ENCODE measurements around the gene EFCAB11.
"Not testable (repeated sequence)": the region's sequence is repeated elsewhere in the genome, so short reads cannot be mapped to it uniquely, and the experiment has no call there.

Gene EFCAB11

DNA sequence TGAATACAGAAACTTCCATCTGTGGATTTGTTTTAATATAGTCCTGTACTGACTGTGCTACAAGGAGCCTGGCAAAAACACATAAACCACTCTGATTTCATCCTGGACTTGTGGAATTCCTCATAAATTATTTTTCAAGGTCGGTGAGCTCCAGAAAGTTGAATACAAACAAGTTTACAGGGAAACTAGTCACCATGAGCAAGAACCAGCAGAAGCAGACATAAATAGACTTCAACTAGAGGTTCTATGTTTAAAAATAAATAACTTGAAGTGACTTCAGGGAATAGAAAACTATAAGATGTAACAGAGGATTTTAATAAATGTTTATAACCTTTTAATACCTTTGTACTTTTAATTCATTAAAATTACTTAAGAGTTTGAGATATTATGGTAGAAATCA, 63.5 kb downstream of the EFCAB11 start:
- H3K36me3 ChIP-seq (ENCODE audit: insufficient read depth, low read length), result no peaks in the 10 kb centered on the region
- no peak overlapping the region for H3K27ac ChIP-seq (ENCODE audit: low read depth, low read length)
- no peaks in the 10 kb centered on the region for H3K4me1 ChIP-seq (ENCODE audit: insufficient read depth, low read length)
- no peak overlapping the region for H3K9ac ChIP-seq (ENCODE audit: low read length)
- no peak overlapping the region for H3K4me3 ChIP-seq (ENCODE audit: low read depth in 1 of 2, low read length in 2 of 2)
- H3K27me3 ChIP-seq (ENCODE audit: control insufficient read depth in 1 of 2, insufficient read depth in 2 of 2, low read length in 2 of 2), result no peaks in the 10 kb centered on the region
- no peaks in the 10 kb centered on the region for H3K9me3 ChIP-seq (ENCODE audit: low read length)

DNA sequence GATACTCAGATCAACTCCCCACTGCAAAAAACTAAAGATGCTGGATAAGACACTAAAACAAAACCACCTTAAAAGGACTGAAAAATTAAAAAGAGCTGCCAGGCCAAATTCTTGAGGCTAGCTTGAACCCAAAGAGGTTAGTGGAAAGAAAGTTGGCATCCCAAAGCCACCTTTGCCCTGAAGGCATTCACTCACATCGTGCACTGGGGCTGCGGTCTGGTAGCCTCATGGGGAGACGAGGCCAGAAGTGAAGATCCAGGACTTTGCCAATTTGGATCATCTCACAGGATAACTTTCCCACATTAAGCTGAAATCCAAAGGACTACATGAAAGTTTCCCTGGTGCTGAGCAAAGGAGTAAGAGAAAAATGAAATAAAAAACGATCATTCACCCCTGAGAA, 63.9 kb downstream of the EFCAB11 start:
- Histone ChIP-seq H3K27ac (ENCODE audit: low read depth, low read length) (no peak overlapping the region), H3K9ac (ENCODE audit: low read length) (no peak overlapping the region), H3K4me1 (ENCODE audit: insufficient read depth, low read length) (no peaks in the 10 kb centered on the region)

DNA sequence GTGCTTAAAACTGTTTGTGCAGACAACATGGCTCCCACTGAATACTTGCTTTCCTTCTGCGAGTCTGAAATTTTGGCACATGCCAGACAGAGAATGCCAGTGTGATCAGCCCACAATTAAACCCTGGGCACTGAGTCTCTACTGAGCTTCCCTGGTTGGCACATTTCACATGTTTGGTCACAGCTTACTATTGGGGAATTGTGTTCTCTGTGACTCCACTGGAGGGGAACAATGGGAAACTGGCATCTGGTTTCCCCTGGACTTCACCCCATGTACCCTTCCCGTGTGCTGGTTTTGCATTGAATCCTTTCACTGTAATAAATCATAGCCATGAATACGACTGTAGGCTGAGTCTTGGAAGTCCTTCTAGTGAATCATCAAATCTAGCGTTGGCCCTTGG, 64.9 kb downstream of the EFCAB11 start:
- Histone ChIP-seq H3K9ac (ENCODE audit: low read length) (no peak overlapping the region), H3K9me3 (ENCODE audit: low read length) (no peaks in the 10 kb centered on the region), H3K4me3 (ENCODE audit: low read depth in 1 of 2, low read length in 2 of 2) (no peak overlapping the region), H3K27ac (ENCODE audit: low read depth, low read length) (no peak overlapping the region), H3K27me3 (ENCODE audit: control insufficient read depth in 1 of 2, insufficient read depth in 2 of 2, low read length in 2 of 2) (no peaks in the 10 kb centered on the region), H3K36me3 (ENCODE audit: insufficient read depth, low read length) (no peaks in the 10 kb centered on the region), H3K4me1 (ENCODE audit: insufficient read depth, low read length) (no peaks in the 10 kb centered on the region)

More for the DNA sequence above, 63.9 kb downstream of the EFCAB11 start:
- no peaks in the 10 kb centered on the region for H3K36me3 ChIP-seq (ENCODE audit: insufficient read depth, low read length)
- no peak overlapping the region for H3K4me3 ChIP-seq (ENCODE audit: low read depth in 1 of 2, low read length in 2 of 2)
- no peaks in the 10 kb centered on the region for H3K9me3 ChIP-seq (ENCODE audit: low read length)
- H3K27me3 ChIP-seq (ENCODE audit: control insufficient read depth in 1 of 2, insufficient read depth in 2 of 2, low read length in 2 of 2), result no peaks in the 10 kb centered on the region

DNA sequence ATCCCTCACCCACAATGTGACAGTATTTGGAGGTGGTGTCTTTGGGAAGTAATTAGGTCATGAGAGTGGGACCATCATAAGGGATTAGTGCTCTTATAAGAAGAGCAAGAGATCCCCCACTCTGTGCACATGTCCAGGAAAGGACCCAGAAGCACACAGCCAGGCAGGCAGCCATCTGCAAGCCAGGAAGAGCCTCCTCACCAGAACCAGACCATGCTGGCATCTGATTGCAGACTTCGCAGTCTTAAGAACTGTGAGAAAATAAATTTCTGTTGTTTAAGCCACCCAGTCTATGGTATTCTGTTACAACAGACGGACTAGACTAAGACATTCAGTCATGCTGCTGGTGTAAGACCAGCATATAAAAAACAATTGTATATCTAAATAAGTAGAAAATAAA, 69.8 kb downstream of the EFCAB11 start:
- H3K9me3 ChIP-seq (ENCODE audit: low read length), result no peaks in the 10 kb centered on the region
- H3K27ac ChIP-seq (ENCODE audit: low read depth, low read length), result no peak overlapping the region
- H3K36me3 ChIP-seq (ENCODE audit: insufficient read depth, low read length), result no peaks in the 10 kb centered on the region
- H3K4me3 ChIP-seq (ENCODE audit: low read depth in 1 of 2, low read length in 2 of 2), result no peak overlapping the region
- H3K4me1 ChIP-seq (ENCODE audit: insufficient read depth, low read length), result no peaks in the 10 kb centered on the region
- no peak overlapping the region for H3K9ac ChIP-seq (ENCODE audit: low read length)
- no peaks in the 10 kb centered on the region for H3K27me3 ChIP-seq (ENCODE audit: control insufficient read depth in 1 of 2, insufficient read depth in 2 of 2, low read length in 2 of 2)

DNA sequence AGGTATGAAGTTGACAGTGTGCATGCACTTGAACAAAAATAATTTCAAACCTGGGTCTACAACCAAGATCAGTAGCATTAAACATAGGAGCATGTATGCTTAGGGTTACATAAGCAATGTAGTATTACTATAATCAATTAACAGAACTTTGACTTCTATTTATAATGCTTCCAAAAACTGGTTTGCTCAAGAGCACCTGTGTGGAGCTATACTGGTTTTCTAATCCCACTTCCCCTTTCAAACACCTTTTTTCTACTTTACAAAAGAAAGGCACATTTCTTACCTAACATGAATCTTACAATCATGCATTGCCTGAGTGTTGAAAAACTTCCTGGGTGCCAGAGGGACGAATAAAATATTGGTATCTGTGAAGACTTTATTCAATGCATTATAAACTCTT, 72.7 kb downstream of the EFCAB11 start:
- H3K9me3 ChIP-seq (ENCODE audit: low read length), result no peaks in the 10 kb centered on the region
- H3K4me1 ChIP-seq (ENCODE audit: insufficient read depth, low read length), result no peaks in the 10 kb centered on the region
- H3K27ac ChIP-seq (ENCODE audit: low read depth, low read length), result no peak overlapping the region
- H3K9ac ChIP-seq (ENCODE audit: low read length), result no peak overlapping the region
- no peaks in the 10 kb centered on the region for H3K36me3 ChIP-seq (ENCODE audit: insufficient read depth, low read length)
- H3K4me3 ChIP-seq (ENCODE audit: low read depth in 1 of 2, low read length in 2 of 2), result no peak overlapping the region
- no peaks in the 10 kb centered on the region for H3K27me3 ChIP-seq (ENCODE audit: control insufficient read depth in 1 of 2, insufficient read depth in 2 of 2, low read length in 2 of 2)

DNA sequence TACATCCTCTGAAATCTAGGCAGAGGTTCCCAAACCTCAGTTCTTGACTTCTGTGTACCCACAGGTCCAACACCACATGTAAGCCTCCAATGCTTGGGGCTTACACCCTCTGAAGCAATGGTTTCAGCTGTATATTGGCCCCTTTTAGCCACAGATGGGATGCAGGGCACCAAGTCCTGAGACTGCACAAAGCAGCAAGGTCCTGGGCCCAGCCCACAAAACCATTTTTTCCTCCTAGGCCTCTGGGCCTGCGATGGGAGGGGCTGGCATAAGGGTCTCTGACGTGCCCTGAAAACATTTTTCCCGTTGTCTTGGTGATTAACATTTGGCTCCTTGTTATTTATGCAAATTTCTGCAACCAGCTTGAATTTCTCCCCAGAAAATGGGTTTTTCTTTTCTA, 80.4 kb downstream of the EFCAB11 start:
- not testable (repeated sequence) for H3K9me3 ChIP-seq (ENCODE audit: low read length); H3K36me3 ChIP-seq (ENCODE audit: insufficient read depth, low read length); H3K27me3 ChIP-seq (ENCODE audit: control insufficient read depth in 1 of 2, insufficient read depth in 2 of 2, low read length in 2 of 2); H3K4me3 ChIP-seq (ENCODE audit: low read depth in 1 of 2, low read length in 2 of 2); H3K9ac ChIP-seq (ENCODE audit: low read length); H3K4me1 ChIP-seq (ENCODE audit: insufficient read depth, low read length); H3K27ac ChIP-seq (ENCODE audit: low read depth, low read length)

DNA sequence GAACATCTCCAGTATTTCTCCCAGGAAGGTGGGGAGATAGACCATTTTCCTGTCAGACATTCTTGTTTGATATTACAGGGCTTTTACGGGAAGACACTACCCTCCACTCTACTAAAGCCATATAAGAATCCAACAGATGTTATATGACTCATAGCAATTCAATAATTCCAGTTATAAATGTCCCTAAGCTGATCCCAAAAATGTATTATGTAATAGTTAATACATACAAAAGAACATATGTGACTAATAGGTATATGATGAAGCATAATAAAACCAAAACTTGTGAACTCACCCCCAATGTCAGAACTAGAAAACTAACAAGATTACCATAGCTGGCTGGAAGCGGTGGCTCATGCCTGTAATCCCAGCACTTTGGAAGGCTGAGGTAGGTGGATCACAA, 84.2 kb downstream of the EFCAB11 start:
- Histone ChIP-seq H3K4me3 (ENCODE audit: low read depth in 1 of 2, low read length in 2 of 2) (no peak overlapping the region), H3K27me3 (ENCODE audit: control insufficient read depth in 1 of 2, insufficient read depth in 2 of 2, low read length in 2 of 2) (no peaks in the 10 kb centered on the region), H3K9me3 (ENCODE audit: low read length) (no peaks in the 10 kb centered on the region), H3K36me3 (ENCODE audit: insufficient read depth, low read length) (no peaks in the 10 kb centered on the region), H3K9ac (ENCODE audit: low read length) (no peak overlapping the region), H3K27ac (ENCODE audit: low read depth, low read length) (no peak overlapping the region), H3K4me1 (ENCODE audit: insufficient read depth, low read length) (no peaks in the 10 kb centered on the region)

DNA sequence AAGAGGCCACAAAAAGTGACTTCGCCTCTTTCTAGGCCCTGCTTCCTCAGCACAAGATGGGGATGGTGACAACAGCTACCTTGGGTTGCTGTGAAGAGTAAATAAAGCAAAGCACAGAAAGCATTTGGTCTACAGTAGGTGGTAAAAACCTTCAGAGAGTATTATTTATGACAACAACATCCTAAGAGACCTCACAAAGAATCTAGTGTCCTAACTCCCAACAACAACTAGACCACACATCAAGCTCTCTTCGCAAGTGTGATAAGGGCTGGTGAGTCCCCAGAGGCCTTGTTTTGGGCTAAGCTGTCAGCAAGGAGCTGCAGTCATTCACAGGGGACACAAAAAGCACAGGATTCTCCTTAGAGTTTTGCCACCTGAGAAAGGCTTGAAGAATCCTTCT, 84.9 kb downstream of the EFCAB11 start:
- Histone ChIP-seq H3K4me3 (ENCODE audit: low read depth in 1 of 2, low read length in 2 of 2) (no peak overlapping the region), H3K9ac (ENCODE audit: low read length) (no peak overlapping the region), H3K4me1 (ENCODE audit: insufficient read depth, low read length) (no peaks in the 10 kb centered on the region), H3K36me3 (ENCODE audit: insufficient read depth, low read length) (no peaks in the 10 kb centered on the region), H3K27ac (ENCODE audit: low read depth, low read length) (no peak overlapping the region), H3K27me3 (ENCODE audit: control insufficient read depth in 1 of 2, insufficient read depth in 2 of 2, low read length in 2 of 2) (no peaks in the 10 kb centered on the region), H3K9me3 (ENCODE audit: low read length) (no peaks in the 10 kb centered on the region)

DNA sequence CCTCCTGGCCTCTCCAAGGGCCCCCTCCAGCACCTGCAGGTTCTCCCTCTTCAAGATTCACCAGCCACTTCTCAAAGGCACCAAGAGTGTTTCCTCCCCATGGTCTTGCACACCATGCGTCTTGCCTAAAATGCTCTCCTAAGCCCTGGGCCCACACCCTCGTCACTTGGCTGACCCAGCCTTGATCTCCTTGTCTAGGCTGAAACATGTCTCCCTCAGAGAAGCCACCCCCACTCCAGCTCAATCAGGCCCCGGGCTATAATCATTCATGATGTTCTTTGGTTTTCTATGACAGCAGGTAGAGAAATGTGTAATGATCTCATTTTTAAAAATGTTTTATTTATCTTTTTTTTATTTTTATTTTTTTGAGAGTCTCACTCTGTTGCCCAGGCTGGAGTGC, 88.1 kb downstream of the EFCAB11 start:
- Histone ChIP-seq H3K9ac (ENCODE audit: low read length) (no peak overlapping the region), H3K27me3 (ENCODE audit: control insufficient read depth in 1 of 2, insufficient read depth in 2 of 2, low read length in 2 of 2) (no peaks in the 10 kb centered on the region), H3K4me3 (ENCODE audit: low read depth in 1 of 2, low read length in 2 of 2) (no peak overlapping the region), H3K9me3 (ENCODE audit: low read length) (no peaks in the 10 kb centered on the region), H3K36me3 (ENCODE audit: insufficient read depth, low read length) (no peaks in the 10 kb centered on the region), H3K27ac (ENCODE audit: low read depth, low read length) (no peak overlapping the region), H3K4me1 (ENCODE audit: insufficient read depth, low read length) (no peaks in the 10 kb centered on the region)

DNA sequence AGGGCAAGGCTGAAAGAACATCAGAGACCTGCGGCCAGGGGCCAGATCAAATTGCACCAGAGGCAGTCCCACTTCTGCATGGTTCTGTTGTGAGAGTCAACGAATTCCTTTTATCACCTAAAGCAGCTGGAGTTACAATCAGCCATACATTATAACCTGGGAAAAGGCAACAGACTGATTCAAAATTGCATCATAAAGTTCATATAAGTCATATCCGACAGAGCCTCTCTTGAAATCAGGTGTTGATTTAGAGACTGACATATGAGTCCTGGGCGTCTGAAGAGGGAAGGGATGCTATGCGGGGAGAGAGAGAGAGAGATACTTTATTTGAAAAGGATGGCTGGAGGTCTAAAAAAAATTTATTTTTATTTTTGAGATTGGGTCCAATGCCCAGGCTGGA, 89.4 kb downstream of the EFCAB11 start:
- Histone ChIP-seq H3K27ac (ENCODE audit: low read depth, low read length) (no peak overlapping the region), H3K36me3 (ENCODE audit: insufficient read depth, low read length) (no peaks in the 10 kb centered on the region)

DNA sequence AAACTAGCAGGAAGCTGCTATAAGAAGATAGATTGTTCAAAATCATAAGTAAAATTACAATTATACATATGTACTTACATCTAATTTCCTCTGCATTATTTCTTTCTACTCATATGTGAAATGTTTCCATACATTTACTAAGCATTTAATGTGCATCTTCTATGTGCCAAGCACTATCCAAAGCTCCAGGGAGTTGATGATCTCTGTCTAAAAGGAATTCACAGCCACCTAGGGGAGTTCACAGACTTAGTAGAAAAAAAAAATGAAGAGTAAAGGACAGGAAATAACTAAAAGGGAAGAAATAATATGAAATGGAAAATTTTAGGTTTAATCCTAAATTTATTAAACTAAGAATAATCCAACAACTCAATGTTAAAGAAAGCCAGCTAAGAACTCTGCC, 91.7 kb downstream of the EFCAB11 start:
- Histone ChIP-seq H3K27ac (ENCODE audit: low read depth, low read length) (no peak overlapping the region), H3K4me1 (ENCODE audit: insufficient read depth, low read length) (no peaks in the 10 kb centered on the region), H3K36me3 (ENCODE audit: insufficient read depth, low read length) (no peaks in the 10 kb centered on the region), H3K9ac (ENCODE audit: low read length) (no peak overlapping the region), H3K27me3 (ENCODE audit: control insufficient read depth in 1 of 2, insufficient read depth in 2 of 2, low read length in 2 of 2) (no peaks in the 10 kb centered on the region), H3K9me3 (ENCODE audit: low read length) (no peaks in the 10 kb centered on the region), H3K4me3 (ENCODE audit: low read depth in 1 of 2, low read length in 2 of 2) (no peak overlapping the region)

More for the DNA sequence above, 89.4 kb downstream of the EFCAB11 start:
- Histone ChIP-seq H3K4me3 (ENCODE audit: low read depth in 1 of 2, low read length in 2 of 2) (no peak overlapping the region), H3K27me3 (ENCODE audit: control insufficient read depth in 1 of 2, insufficient read depth in 2 of 2, low read length in 2 of 2) (no peaks in the 10 kb centered on the region), H3K9me3 (ENCODE audit: low read length) (no peaks in the 10 kb centered on the region), H3K9ac (ENCODE audit: low read length) (no peak overlapping the region), H3K4me1 (ENCODE audit: insufficient read depth, low read length) (no peaks in the 10 kb centered on the region)

DNA sequence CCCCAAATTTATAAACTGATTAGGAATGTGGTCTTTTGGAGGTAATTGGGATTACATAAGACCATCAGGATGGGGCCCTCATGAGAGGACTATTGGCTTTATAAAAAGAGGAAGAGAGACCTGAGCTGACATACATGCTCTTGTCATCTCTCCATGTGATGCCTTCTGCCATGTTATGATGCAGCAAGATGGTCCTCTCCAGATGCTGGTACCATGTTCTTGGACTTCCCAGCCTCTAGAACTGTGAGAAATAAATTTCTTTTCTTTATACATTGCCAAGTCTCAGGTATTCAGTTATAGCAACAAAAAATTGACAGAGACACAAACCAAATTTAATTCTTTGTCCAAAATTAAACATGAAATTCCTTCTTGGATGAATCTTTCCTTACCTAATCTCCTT, 92.9 kb downstream of the EFCAB11 start:
- no peaks in the 10 kb centered on the region for H3K36me3 ChIP-seq (ENCODE audit: insufficient read depth, low read length)

More for the DNA sequence above, 92.9 kb downstream of the EFCAB11 start:
- Histone ChIP-seq H3K9ac (ENCODE audit: low read length) (no peak overlapping the region), H3K27ac (ENCODE audit: low read depth, low read length) (no peak overlapping the region), H3K27me3 (ENCODE audit: control insufficient read depth in 1 of 2, insufficient read depth in 2 of 2, low read length in 2 of 2) (no peaks in the 10 kb centered on the region), H3K4me1 (ENCODE audit: insufficient read depth, low read length) (no peaks in the 10 kb centered on the region), H3K4me3 (ENCODE audit: low read depth in 1 of 2, low read length in 2 of 2) (no peak overlapping the region), H3K9me3 (ENCODE audit: low read length) (no peaks in the 10 kb centered on the region)
